Activated CD4-positive, alpha-beta T cell treated with anti-CD3 and anti-CD28 coated beads, Interleukin-2, amount 10 ng/mL, durations not matched to agents 24 days and 14 days (primary cell): ENCODE data around the gene NELFA. TPM values are rescaled to one million over a fixed set of nuclear protein-coding genes. Genes with fewer than 3 reads are reported as not detected.

Experiments used
- DNase-seq: peaks from one replicate; pipeline ENCODE4 v3.0.0; 2022
- H3K27ac Mint-ChIP-seq: one replicate; pipeline ENCODE4 v1.8.0; 2022; ENCODE audit warnings: mild to moderate bottlenecking, mixed read lengths
- H3K27me3 Mint-ChIP-seq: one replicate; pipeline ENCODE4 v1.8.0; 2022; ENCODE audit warnings: mixed read lengths
- H3K36me3 Mint-ChIP-seq: one replicate; pipeline ENCODE4 v1.8.0; 2022; ENCODE audit warnings: low read depth, mild to moderate bottlenecking, mixed read lengths
- H3K4me1 Mint-ChIP-seq: one replicate; pipeline ENCODE4 v1.8.0; 2021; ENCODE audit warnings: mixed read lengths
- H3K4me3 Mint-ChIP-seq: one replicate; pipeline ENCODE4 v1.8.0; 2022; ENCODE audit warnings: mild to moderate bottlenecking, moderate library complexity, mixed read lengths
- H3K9me3 Mint-ChIP-seq: one replicate; pipeline ENCODE4 v1.8.0; 2021; ENCODE audit warnings: mixed read lengths
- intact Hi-C: fragments of 100-400 bp; cut with micrococcal nuclease; formaldehyde crosslinking; loops from one replicate; pipeline ENCODE4 v1.15.1; 2023
- total RNA-seq: library from RNA; stranded (reverse); gene quantifications from 2 replicates; pipeline ENCODE4 v1.2.3, GENCODE V29; 2022

Gene NELFA
- total RNA-seq, 1 donor from 2014 or later = 57.4 TPM

GRCh38 chr4:1978226-1978625, 30.5 kb downstream of the NELFA start:
- Mint-ChIP-seq H3K4me3 (no peak overlapping the region), H3K9me3 (no peaks in the 10 kb centered on the region), H3K27me3 (no peaks in the 10 kb centered on the region), H3K36me3 (peaks cover 53% of the 10 kb centered on the region), H3K4me1 (peaks cover 9% of the 10 kb centered on the region), H3K27ac (no peak overlapping the region)
- no peak for DNase-seq
- intact Hi-C loops = no loop called here

GRCh38 chr4:1976416-1977352, 32.1 kb downstream of the NELFA start:
- no peak for DNase-seq
- H3K4me1 Mint-ChIP-seq = peaks cover 7% of the 10 kb centered on the region
- H3K4me3 Mint-ChIP-seq = no peak overlapping the region
- intact Hi-C loops = no loop called here
- H3K36me3 Mint-ChIP-seq = peaks cover 50% of the 10 kb centered on the region
- H3K9me3 Mint-ChIP-seq = no peaks in the 10 kb centered on the region
- H3K27me3 Mint-ChIP-seq = no peaks in the 10 kb centered on the region
- no peak overlapping the region for H3K27ac Mint-ChIP-seq

GRCh38 chr4:1975880-1976279, 32.9 kb downstream of the NELFA start:
- Mint-ChIP-seq H3K27me3 (no peaks in the 10 kb centered on the region), H3K36me3 (peaks cover 47% of the 10 kb centered on the region), H3K4me3 (no peak overlapping the region), H3K27ac (no peak overlapping the region), H3K4me1 (peaks cover 4% of the 10 kb centered on the region), H3K9me3 (no peaks in the 10 kb centered on the region)
- DNase-seq = no peak
- intact Hi-C loops = no loop called here

- H3K4me1 Mint-ChIP-seq = no peaks in the 10 kb centered on the region
- no peaks in the 10 kb centered on the region for H3K27me3 Mint-ChIP-seq
- no peaks in the 10 kb centered on the region for H3K9me3 Mint-ChIP-seq
- H3K4me3 Mint-ChIP-seq = no peak overlapping the region
- DNase-seq = no peak
- intact Hi-C loops = no loop called here
- no peak overlapping the region for H3K27ac Mint-ChIP-seq
- H3K36me3 Mint-ChIP-seq = peaks cover 48% of the 10 kb centered on the region
Observed at GRCh38 chr4:1975391-1975801, 33.4 kb downstream of the NELFA start.

GRCh38 chr4:1974840-1975239, 33.9 kb downstream of the NELFA start:
- intact Hi-C loops = no loop called here
- Mint-ChIP-seq H3K9me3 (no peaks in the 10 kb centered on the region), H3K36me3 (peaks cover 53% of the 10 kb centered on the region), H3K27ac (peak overlapping the region; percentile 41), H3K4me3 (no peak overlapping the region), H3K4me1 (no peaks in the 10 kb centered on the region), H3K27me3 (no peaks in the 10 kb centered on the region)
- no peak for DNase-seq

- Mint-ChIP-seq H3K9me3 (no peaks in the 10 kb centered on the region), H3K4me1 (no peaks in the 10 kb centered on the region), H3K36me3 (peaks cover 52% of the 10 kb centered on the region), H3K27me3 (no peaks in the 10 kb centered on the region), H3K4me3 (no peak overlapping the region), H3K27ac (no peak overlapping the region)
- no peak for DNase-seq
- intact Hi-C loops = no loop called here
Observed at GRCh38 chr4:1973661-1974060, 35.1 kb downstream of the NELFA start.

GRCh38 chr4:1973218-1973617, 35.6 kb downstream of the NELFA start:
- H3K27ac Mint-ChIP-seq = no peak overlapping the region

GRCh38 chr4:1972414-1972813, 36.4 kb downstream of the NELFA start:
- peaks cover 2% of the 10 kb centered on the region for H3K4me1 Mint-ChIP-seq
- H3K4me3 Mint-ChIP-seq = no peak overlapping the region
- no peaks in the 10 kb centered on the region for H3K27me3 Mint-ChIP-seq
- intact Hi-C loops = no loop called here
- H3K36me3 Mint-ChIP-seq = peaks cover 55% of the 10 kb centered on the region
- no peaks in the 10 kb centered on the region for H3K9me3 Mint-ChIP-seq
- no peak overlapping the region for H3K27ac Mint-ChIP-seq
- no peak for DNase-seq

More at GRCh38 chr4:1973218-1973617, 35.6 kb downstream of the NELFA start:
- no peak overlapping the region for H3K4me3 Mint-ChIP-seq
- H3K4me1 Mint-ChIP-seq = no peaks in the 10 kb centered on the region
- intact Hi-C loops = no loop called here
- H3K36me3 Mint-ChIP-seq = peaks cover 54% of the 10 kb centered on the region
- DNase-seq = no peak
- H3K27me3 Mint-ChIP-seq = no peaks in the 10 kb centered on the region
- H3K9me3 Mint-ChIP-seq = no peaks in the 10 kb centered on the region

GRCh38 chr4:1971456-1972200, 37.1 kb downstream of the NELFA start:
- Mint-ChIP-seq H3K36me3 (peaks cover 56% of the 10 kb centered on the region), H3K4me3 (no peak overlapping the region), H3K9me3 (no peaks in the 10 kb centered on the region), H3K27ac (no peak overlapping the region), H3K27me3 (no peaks in the 10 kb centered on the region), H3K4me1 (peaks cover 2% of the 10 kb centered on the region)
- intact Hi-C loops = no loop called here
- DNase-seq = no peak

GRCh38 chr4:1970926-1971325, 37.8 kb downstream of the NELFA start:
- DNase-seq = no peak
- intact Hi-C loops = no loop called here
- Mint-ChIP-seq H3K27ac (no peak overlapping the region), H3K9me3 (no peaks in the 10 kb centered on the region), H3K27me3 (no peaks in the 10 kb centered on the region), H3K4me1 (peaks cover 2% of the 10 kb centered on the region), H3K36me3 (peaks cover 56% of the 10 kb centered on the region), H3K4me3 (no peak overlapping the region)

GRCh38 chr4:1969928-1970723, 38.6 kb downstream of the NELFA start:
- H3K36me3 Mint-ChIP-seq = peaks cover 57% of the 10 kb centered on the region
- intact Hi-C loops = no loop called here

GRCh38 chr4:1968686-1969295, 40.0 kb downstream of the NELFA start:
- Mint-ChIP-seq H3K27me3 (no peaks in the 10 kb centered on the region), H3K27ac (no peak overlapping the region), H3K4me3 (no peak overlapping the region), H3K9me3 (no peaks in the 10 kb centered on the region), H3K4me1 (peaks cover 4% of the 10 kb centered on the region), H3K36me3 (peaks cover 62% of the 10 kb centered on the region)
- intact Hi-C loops = no loop called here
- DNase-seq = no peak

More at GRCh38 chr4:1969928-1970723, 38.6 kb downstream of the NELFA start:
- peaks cover 3% of the 10 kb centered on the region for H3K4me1 Mint-ChIP-seq
- H3K27ac Mint-ChIP-seq = peak overlapping the region; percentile 4
- no peak overlapping the region for H3K4me3 Mint-ChIP-seq
- DNase-seq = no peak
- no peaks in the 10 kb centered on the region for H3K27me3 Mint-ChIP-seq
- no peaks in the 10 kb centered on the region for H3K9me3 Mint-ChIP-seq

- Mint-ChIP-seq H3K27ac (no peak overlapping the region), H3K36me3 (peaks cover 67% of the 10 kb centered on the region), H3K4me3 (no peak overlapping the region), H3K27me3 (no peaks in the 10 kb centered on the region), H3K4me1 (peaks cover 4% of the 10 kb centered on the region), H3K9me3 (no peaks in the 10 kb centered on the region)
- intact Hi-C loops = no loop called here
- DNase-seq = no peak
Observed at GRCh38 chr4:1967512-1968149, 41.1 kb downstream of the NELFA start.
